Esophagus muscularis mucosa (tissue), 4 donors: ENCODE results near the gene TCP10L.

Source experiments
- CTCF ChIP-seq, 3 experiments: fragments of 200-600 bp in 2 of 3; fragments of 450-650 bp in 1 of 3; sonication (generic) in 2 of 3; IDR thresholded peaks; one replicate each; pipeline ENCODE4 v1.5.1; 2017 to 2019; ENCODE audit warnings: antibody characterized with exemption in 3 of 3, mild to moderate bottlenecking in 2 of 3, moderate library complexity in 1 of 3
- EP300 ChIP-seq: sonication (generic); formaldehyde crosslinking; IDR thresholded peaks from one replicate; pipeline ENCODE4 v1.6.1; 2017; ENCODE audit warnings: antibody characterized with exemption
- POLR2A ChIP-seq: fragments of 450-650 bp; IDR thresholded peaks from one replicate; pipeline ENCODE4 v1.6.1; 2017; ENCODE audit warnings: antibody characterized with exemption, moderate library complexity, mild to moderate bottlenecking, low read depth
- POLR2AphosphoS5 ChIP-seq, 2 donors: sonication (generic); formaldehyde crosslinking; IDR thresholded peaks; one replicate each; pipeline ENCODE4 v1.6.1; 2017; ENCODE audit warnings: antibody characterized with exemption in 2 of 2

GRCh38 chr21:32585042-32585710, at the start of gene TCP10L:
- no peak for TF ChIP-seq CTCF (IDR thresholded peaks at IDR 0.05)
- TF ChIP-seq POLR2A: no peak
- TF ChIP-seq POLR2AphosphoS5 (IDR thresholded peaks at IDR 0.05): no peak
- no peak for TF ChIP-seq EP300
